ENCODE results near the gene RBM8A.
A peak's percentile ranks its signal among the peaks of the same experiment; 100 is the strongest.

Gene RBM8A

GRCh38 chr1:145886390-145886789, 40.9 kb downstream of the RBM8A start:
- in situ Hi-C loops (cut with MboI; ENCODE audit: low pct_unique_long_range_greater_than_20kb, low sequenced_read_pairs, unreplicated experiment) = loop anchor here (25.0 kb wide), 1 partner anchor 126 kb away; the partner anchor contains the start of gene HJV
- no peak for TF ChIP-seq CTCF (IDR thresholded peaks at IDR 0.05; ENCODE audit: extremely low read depth, insufficient read depth, missing control alignments)
- DNase-seq (ENCODE audit: low spot score) = no peak

GRCh38 chr1:145885738-145886287, 41.5 kb downstream of the RBM8A start, which contains the start of gene ANKRD35:
Gene ANKRD35 (minus strand): TSS chr1:145885866. CDS start chr1:145885758, 108 bp downstream.
- in situ Hi-C loops (cut with MboI; ENCODE audit: low pct_unique_long_range_greater_than_20kb, low sequenced_read_pairs, unreplicated experiment) = loop anchor here (25.0 kb wide), 1 partner anchor 126 kb away; the partner anchor contains the start of gene HJV
- DNase-seq (ENCODE audit: low spot score) = peak; percentile 96
- no peak for TF ChIP-seq CTCF (IDR thresholded peaks at IDR 0.05; ENCODE audit: extremely low read depth, insufficient read depth, missing control alignments)

GRCh38 chr1:145884675-145885074, 42.6 kb downstream of the RBM8A start:
- no peak for DNase-seq (ENCODE audit: low spot score)
- in situ Hi-C loops (cut with MboI; ENCODE audit: low pct_unique_long_range_greater_than_20kb, low sequenced_read_pairs, unreplicated experiment) = loop anchor here (25.0 kb wide), 1 partner anchor 128 kb away; the partner anchor contains the start of gene HJV
- TF ChIP-seq CTCF (IDR thresholded peaks at IDR 0.05; ENCODE audit: extremely low read depth, insufficient read depth, missing control alignments) = no peak

GRCh38 chr1:145879775-145880174, 47.5 kb downstream of the RBM8A start:
- DNase-seq (ENCODE audit: low spot score) = no peak
- in situ Hi-C loops (cut with MboI; ENCODE audit: low pct_unique_long_range_greater_than_20kb, low sequenced_read_pairs, unreplicated experiment) = loop anchor here (25.0 kb wide), 1 partner anchor 133 kb away; the partner anchor contains the start of gene HJV
- TF ChIP-seq CTCF (IDR thresholded peaks at IDR 0.05; ENCODE audit: extremely low read depth, insufficient read depth, missing control alignments) = no peak

- no peak for TF ChIP-seq CTCF (IDR thresholded peaks at IDR 0.05; ENCODE audit: extremely low read depth, insufficient read depth, missing control alignments)
- in situ Hi-C loops (cut with MboI; ENCODE audit: low pct_unique_long_range_greater_than_20kb, low sequenced_read_pairs, unreplicated experiment) = loop anchor here (25.0 kb wide), 1 partner anchor 134 kb away; the partner anchor contains the start of gene HJV
- DNase-seq (ENCODE audit: low spot score) = no peak
Observed at GRCh38 chr1:145878724-145879123, 48.6 kb downstream of the RBM8A start.

- in situ Hi-C loops (cut with MboI; ENCODE audit: low pct_unique_long_range_greater_than_20kb, low sequenced_read_pairs, unreplicated experiment) = loop anchor here (25.0 kb wide), 1 partner anchor 134 kb away; the partner anchor contains the start of gene HJV
- no peak for TF ChIP-seq CTCF (IDR thresholded peaks at IDR 0.05; ENCODE audit: extremely low read depth, insufficient read depth, missing control alignments)
- DNase-seq (ENCODE audit: low spot score) = no peak
Observed at GRCh38 chr1:145877923-145878486, 49.3 kb downstream of the RBM8A start.
